ENCODE data around the gene POLR1F. TPM values are rescaled to one million over a fixed set of nuclear protein-coding genes. Genes with fewer than 3 reads are reported as not detected.

The POLR1F gene
- total RNA-seq, 1 experiment from 2014 or later = 37.7 TPM

DNA sequence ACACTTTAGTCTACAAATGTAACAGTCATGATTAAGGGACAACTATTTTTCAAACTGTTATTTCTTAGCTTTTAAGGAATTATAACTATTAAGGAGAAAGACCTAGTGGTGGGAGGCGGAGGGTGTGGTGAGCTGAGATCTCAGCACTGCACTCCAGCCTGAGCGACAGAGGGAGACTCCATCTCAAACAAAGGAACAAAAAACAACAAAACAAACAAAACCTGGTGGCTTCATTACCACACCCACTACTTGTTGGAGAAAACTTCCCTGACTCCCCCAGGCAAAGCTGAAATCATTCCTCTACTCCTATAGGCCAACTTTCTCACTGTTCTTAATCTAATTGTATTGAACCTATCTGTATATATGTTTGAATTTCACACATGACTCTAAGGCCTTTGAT is 3.2 kb downstream of the POLR1F start:
- TF ChIP-seq, protein P1, sequence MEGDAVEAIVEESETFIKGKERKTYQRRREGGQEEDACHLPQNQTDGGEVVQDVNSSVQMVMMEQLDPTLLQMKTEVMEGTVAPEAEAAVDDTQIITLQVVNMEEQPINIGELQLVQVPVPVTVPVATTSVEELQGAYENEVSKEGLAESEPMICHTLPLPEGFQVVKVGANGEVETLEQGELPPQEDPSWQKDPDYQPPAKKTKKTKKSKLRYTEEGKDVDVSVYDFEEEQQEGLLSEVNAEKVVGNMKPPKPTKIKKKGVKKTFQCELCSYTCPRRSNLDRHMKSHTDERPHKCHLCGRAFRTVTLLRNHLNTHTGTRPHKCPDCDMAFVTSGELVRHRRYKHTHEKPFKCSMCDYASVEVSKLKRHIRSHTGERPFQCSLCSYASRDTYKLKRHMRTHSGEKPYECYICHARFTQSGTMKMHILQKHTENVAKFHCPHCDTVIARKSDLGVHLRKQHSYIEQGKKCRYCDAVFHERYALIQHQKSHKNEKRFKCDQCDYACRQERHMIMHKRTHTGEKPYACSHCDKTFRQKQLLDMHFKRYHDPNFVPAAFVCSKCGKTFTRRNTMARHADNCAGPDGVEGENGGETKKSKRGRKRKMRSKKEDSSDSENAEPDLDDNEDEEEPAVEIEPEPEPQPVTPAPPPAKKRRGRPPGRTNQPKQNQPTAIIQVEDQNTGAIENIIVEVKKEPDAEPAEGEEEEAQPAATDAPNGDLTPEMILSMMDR (IDR thresholded peaks at IDR 0.05; ENCODE audit: unreplicated experiment) = no peak
- no TSS peak for BruUV-seq (replicated peaks)
- Mint-ChIP-seq H3K9me3 (ENCODE audit: low read depth, unreplicated experiment) (peaks cover 6% of the 10 kb centered on the region), H3K27ac (ENCODE audit: unreplicated experiment) (no peak overlapping the region), H3K4me3 (ENCODE audit: low read depth, unreplicated experiment) (no peak overlapping the region), H3K36me3 (ENCODE audit: insufficient read depth, unreplicated experiment) (peaks cover 33% of the 10 kb centered on the region), H3K27me3 (ENCODE audit: unreplicated experiment) (no peaks in the 10 kb centered on the region), H3K4me1 (ENCODE audit: low read depth, unreplicated experiment) (peaks cover 49% of the 10 kb centered on the region)
- CTCF ChIA-PET = no interaction called here
- intact Hi-C loops (cut with micrococcal nuclease; ENCODE audit: unreplicated experiment) = no loop called here
- DNase-seq = no peak

DNA sequence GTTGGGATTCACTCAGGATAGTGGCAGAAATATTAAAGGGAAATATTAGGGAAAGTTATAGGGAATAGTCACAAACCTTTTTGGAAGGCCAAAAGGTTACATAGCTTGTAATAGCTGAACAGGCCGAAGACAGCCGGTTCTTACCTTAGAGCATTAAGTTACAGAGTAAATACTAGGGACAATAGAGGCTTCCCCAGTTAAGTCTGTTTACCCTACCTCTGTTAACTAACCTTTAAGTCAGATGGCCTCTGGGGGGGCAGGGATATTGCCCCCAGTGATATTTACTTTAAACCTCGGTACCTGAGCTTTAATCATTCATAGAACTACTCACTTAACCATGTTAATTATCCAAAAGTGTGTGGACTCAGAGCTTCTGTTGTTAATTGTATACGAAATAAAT is 7.4 kb downstream of the POLR1F start:
- Mint-ChIP-seq H3K4me1 (ENCODE audit: low read depth, unreplicated experiment) (peaks cover 11% of the 10 kb centered on the region), H3K9me3 (ENCODE audit: low read depth, unreplicated experiment) (peaks cover 6% of the 10 kb centered on the region), H3K27ac (ENCODE audit: unreplicated experiment) (no peak overlapping the region), H3K36me3 (ENCODE audit: insufficient read depth, unreplicated experiment) (peaks cover 18% of the 10 kb centered on the region), H3K27me3 (ENCODE audit: unreplicated experiment) (no peaks in the 10 kb centered on the region), H3K4me3 (ENCODE audit: low read depth, unreplicated experiment) (no peak overlapping the region)
- BruUV-seq (replicated peaks) = no TSS peak
- TF ChIP-seq, protein P1 (IDR thresholded peaks at IDR 0.05; ENCODE audit: unreplicated experiment) = no peak
- CTCF ChIA-PET = interaction anchor here (0.6 kb wide), 1 partner anchor 1369 kb away, joined by 3 read pairs; no protein-coding TSS in a partner anchor
- DNase-seq = no peak
- intact Hi-C loops (cut with micrococcal nuclease; ENCODE audit: unreplicated experiment) = no loop called here

DNA sequence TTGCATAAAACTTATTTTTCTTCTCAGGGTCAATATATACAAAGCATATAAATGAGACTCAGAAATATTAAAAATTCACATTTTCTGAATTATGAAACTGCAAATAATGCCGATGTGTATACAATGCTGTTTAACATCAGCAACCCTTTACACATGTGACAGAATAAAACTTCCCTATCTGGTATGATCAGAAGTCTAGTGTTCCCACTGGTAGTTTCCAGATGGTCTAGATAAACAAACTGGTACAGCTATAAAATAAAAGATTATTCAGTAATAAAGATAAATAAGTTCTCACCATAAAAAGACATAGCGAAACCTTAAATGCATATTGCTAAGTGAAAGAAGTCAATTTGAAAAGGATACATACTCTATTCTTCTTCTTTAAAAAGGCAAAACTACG is 7.9 kb downstream of the POLR1F start:
- BruUV-seq (replicated peaks) = no TSS peak
- no peak for DNase-seq
- no peaks in the 10 kb centered on the region for H3K27me3 Mint-ChIP-seq (ENCODE audit: unreplicated experiment)
- H3K9me3 Mint-ChIP-seq (ENCODE audit: low read depth, unreplicated experiment) = peaks cover 6% of the 10 kb centered on the region
- CTCF ChIA-PET = interaction anchor here (0.5 to 1.9 kb wide), 3 partner anchors 8 to 302 kb away, joined by 3 to 7 read pairs (median 4); partner anchors contain the start of gene POLR1F
- H3K27ac Mint-ChIP-seq (ENCODE audit: unreplicated experiment) = no peak overlapping the region
- H3K36me3 Mint-ChIP-seq (ENCODE audit: insufficient read depth, unreplicated experiment) = peaks cover 18% of the 10 kb centered on the region
- H3K4me3 Mint-ChIP-seq (ENCODE audit: low read depth, unreplicated experiment) = no peak overlapping the region
- TF ChIP-seq, protein P1 (IDR thresholded peaks at IDR 0.05; ENCODE audit: unreplicated experiment) = no peak
- peaks cover 5% of the 10 kb centered on the region for H3K4me1 Mint-ChIP-seq (ENCODE audit: low read depth, unreplicated experiment)
- intact Hi-C loops (cut with micrococcal nuclease; ENCODE audit: unreplicated experiment) = no loop called here

DNA sequence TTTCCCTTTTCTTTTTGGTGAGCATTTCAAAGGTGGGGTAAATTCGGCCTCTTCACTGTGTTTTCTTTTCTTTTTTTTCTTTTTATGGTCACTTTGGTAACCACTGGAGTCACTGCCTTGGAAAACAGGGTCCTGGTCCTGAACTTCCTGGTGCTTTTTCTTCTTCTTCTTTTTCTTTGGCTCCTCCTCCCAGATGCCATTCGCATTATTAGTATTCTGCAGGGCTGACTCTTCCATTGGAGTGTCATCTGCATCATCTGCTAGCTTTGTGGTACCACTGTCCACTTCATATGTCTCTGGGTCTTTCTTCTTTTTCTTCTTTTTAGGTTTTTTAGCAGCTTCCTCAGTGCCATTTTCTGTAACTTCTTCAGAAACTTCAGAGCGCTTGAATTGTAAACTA is 10.5 kb downstream of the POLR1F start:
- Mint-ChIP-seq H3K4me3 (ENCODE audit: low read depth, unreplicated experiment) (no peak overlapping the region), H3K4me1 (ENCODE audit: low read depth, unreplicated experiment) (no peaks in the 10 kb centered on the region), H3K9me3 (ENCODE audit: low read depth, unreplicated experiment) (peaks cover 6% of the 10 kb centered on the region), H3K27me3 (ENCODE audit: unreplicated experiment) (no peaks in the 10 kb centered on the region), H3K36me3 (ENCODE audit: insufficient read depth, unreplicated experiment) (peaks cover 18% of the 10 kb centered on the region), H3K27ac (ENCODE audit: unreplicated experiment) (no peak overlapping the region)
- no peak for DNase-seq
- BruUV-seq (replicated peaks) = no TSS peak
- intact Hi-C loops (cut with micrococcal nuclease; ENCODE audit: unreplicated experiment) = no loop called here
- CTCF ChIA-PET = no interaction called here
- TF ChIP-seq, protein P1 (IDR thresholded peaks at IDR 0.05; ENCODE audit: unreplicated experiment) = no peak

Measured in Calu3 (cell line).